Astrocyte (in vitro differentiated cells and primary cell): ENCODE measurements around the gene RTRAF.

Source experiments
- CTCF ChIP-seq: IDR thresholded peaks from 2 replicates; pipeline ENCODE4 v1.5.1; 2011; ENCODE audit warnings: low read depth, mild to moderate bottlenecking, inconsistent platforms, low read length, moderate library complexity; ENCODE audit not compliant: insufficient read depth
- EZH2 ChIP-seq: IDR thresholded peaks from 2 replicates; pipeline ENCODE4 v1.6.1; 2012; ENCODE audit warnings: mild to moderate bottlenecking, low read length, inconsistent platforms; ENCODE audit not compliant: insufficient read depth

GRCh38 chr14:52049271-52049670, 59.9 kb downstream of the RTRAF start:
- TF ChIP-seq EZH2 (no peak), CTCF (no peak)
